HL-60 (cell line): ENCODE measurements around the gene IGSF6.
"Not testable (repeated sequence)": the region's sequence is repeated elsewhere in the genome, so short reads cannot be mapped to it uniquely, and the experiment has no call there.

Experiments used
- DNase-seq, 2 experiments: peaks; one replicate each; pipeline ENCODE4 v3.0.0-alpha.2; 2010 to 2020; ENCODE audit warnings: low read depth in 1 of 2, low spot score in 1 of 2
- H3K27ac ChIP-seq: fragments of 250-450 bp; sonication (Bioruptor Pico); replicated peaks from 2 replicates; pipeline ENCODE4 v1.5.1; 2020; ENCODE audit warnings: mild to moderate bottlenecking, moderate library complexity
- H3K27me3 ChIP-seq: fragments of 250-450 bp; sonication (Bioruptor Pico); 2 replicates; pipeline ENCODE4 v1.5.1; 2021; ENCODE audit warnings: mild to moderate bottlenecking, moderate library complexity; ENCODE audit not compliant: insufficient read depth, poor library complexity, severe bottlenecking
- H3K4me3 ChIP-seq: replicated peaks from 2 replicates; pipeline ENCODE4 v1.5.1; 2011; ENCODE audit warnings: mild to moderate bottlenecking, control low read depth, low read length; ENCODE audit not compliant: insufficient read depth
- CTCF ChIP-seq: IDR thresholded peaks from one replicate; pipeline ENCODE4 v1.5.1; 2011; ENCODE audit warnings: low read length, control low read depth, inconsistent platforms; ENCODE audit not compliant: insufficient read depth
- GABPA ChIP-seq: IDR thresholded peaks from 2 replicates; pipeline ENCODE4 v1.6.1; 2012; ENCODE audit warnings: low read depth
- POLR2AphosphoS5 ChIP-seq: IDR thresholded peaks from 2 replicates; pipeline ENCODE4 v1.6.1; 2012; ENCODE audit warnings: low read depth
- REST ChIP-seq: IDR thresholded peaks from 2 replicates; pipeline ENCODE4 v1.6.1; 2012; ENCODE audit warnings: low read depth; ENCODE audit not compliant: insufficient replicate concordance
- SPI1 ChIP-seq: IDR thresholded peaks from 2 replicates; pipeline ENCODE4 v1.6.1; 2012; ENCODE audit warnings: low read depth, mild to moderate bottlenecking, borderline replicate concordance

The IGSF6 gene

GRCh38 chr16:21694609-21695008, 42.2 kb upstream of the IGSF6 start:
- TF ChIP-seq CTCF (no peak), REST (no peak), SPI1 (no peak), GABPA (no peak), POLR2AphosphoS5 (no peak)
- Histone ChIP-seq H3K27ac (no peak overlapping the region), H3K4me3 (no peak overlapping the region), H3K27me3 (no peaks in the 10 kb centered on the region)
- DNase-seq, result no peak

GRCh38 chr16:21690967-21691366, 38.6 kb upstream of the IGSF6 start:
- not testable (repeated sequence) for H3K27me3 ChIP-seq, H3K4me3 ChIP-seq, DNase-seq, H3K27ac ChIP-seq

- TF ChIP-seq POLR2AphosphoS5, result no peak
- no peak for TF ChIP-seq SPI1
- no peak for TF ChIP-seq CTCF
- no peak for TF ChIP-seq GABPA
- no peak for TF ChIP-seq REST
- DNase-seq, result no peak
- Histone ChIP-seq H3K4me3 (no peak overlapping the region), H3K27me3 (no peaks in the 10 kb centered on the region), H3K27ac (no peak overlapping the region)
Measured at GRCh38 chr16:21689107-21689506, 36.7 kb upstream of the IGSF6 start.

GRCh38 chr16:21685034-21685455, 32.6 kb upstream of the IGSF6 start:
- DNase-seq, result no peak

More at GRCh38 chr16:21685034-21685455, 32.6 kb upstream of the IGSF6 start:
- Histone ChIP-seq H3K27ac (no peak overlapping the region), H3K4me3 (no peak overlapping the region), H3K27me3 (no peaks in the 10 kb centered on the region)
- TF ChIP-seq GABPA (no peak), SPI1 (peak; percentile 29; the same call in 1 of the 2 replicates), REST (peak; percentile 90)
